ENCODE measurements around the gene PPFIA2.
A peak's percentile ranks its signal among the peaks of the same experiment; 100 is the strongest.

Gene PPFIA2

GRCh38 chr12:81255947-81256346 lies 503.2 kb downstream of the PPFIA2 start:
- no peak for DNase-seq

- DNase-seq, result no peak
These were observed 503.7 kb downstream of the PPFIA2 start for GRCh38 chr12:81255456-81255855.

GRCh38 chr12:81253360-81253759 lies 505.8 kb downstream of the PPFIA2 start:
- DNase-seq, result no peak

- no peak for DNase-seq
These were observed 506.9 kb downstream of the PPFIA2 start for GRCh38 chr12:81252228-81252627.

- DNase-seq, result peak; percentile 15
These were observed 509.2 kb downstream of the PPFIA2 start for GRCh38 chr12:81249976-81250375.

GRCh38 chr12:81245907-81246570 lies 513.1 kb downstream of the PPFIA2 start:
- no peak for DNase-seq

GRCh38 chr12:81245458-81245857 lies 513.7 kb downstream of the PPFIA2 start:
- DNase-seq, result no peak

GRCh38 chr12:81231574-81232368 lies 527.4 kb downstream of the PPFIA2 start:
- no peak for DNase-seq

- DNase-seq, result no peak
These were observed 529.4 kb downstream of the PPFIA2 start for GRCh38 chr12:81229759-81230158.

GRCh38 chr12:81224626-81225025 lies 534.5 kb downstream of the PPFIA2 start:
- DNase-seq, result no peak

- DNase-seq, result peak; percentile 78
These were observed 536.1 kb downstream of the PPFIA2 start for GRCh38 chr12:81222846-81223592.

GRCh38 chr12:81221681-81222080 lies 537.5 kb downstream of the PPFIA2 start:
- no peak for DNase-seq

- no peak for DNase-seq
These were observed 542.4 kb downstream of the PPFIA2 start for GRCh38 chr12:81216739-81217138.

- peak; percentile 4 for DNase-seq
These were observed 546.0 kb downstream of the PPFIA2 start for GRCh38 chr12:81212996-81213696.

- no peak for DNase-seq
These were observed 547.8 kb downstream of the PPFIA2 start for GRCh38 chr12:81211306-81211705.

- peak; percentile 75 for DNase-seq
These were observed 549.4 kb downstream of the PPFIA2 start for GRCh38 chr12:81209772-81210225.

GRCh38 chr12:81209012-81209411 lies 550.1 kb downstream of the PPFIA2 start:
- peak; percentile 65 for DNase-seq

- peak; percentile 84 for DNase-seq
These were observed 550.8 kb downstream of the PPFIA2 start for GRCh38 chr12:81208187-81208911.

All from fibroblast of skin of right biceps (primary cell).